ENCODE results near the gene ZNF605. TPM values are rescaled to one million over a fixed set of nuclear protein-coding genes. Genes with fewer than 3 reads are reported as not detected.
A peak's percentile ranks its signal among the peaks of the same experiment; 100 is the strongest.

Gene ZNF605
- total and polyA plus RNA-seq, 9 of the 15 experiments (the other 6 are each of a cell fraction or from before 2014, with no cell fraction given) = 0.45 to 1.1 (median 0.68) TPM

DNA sequence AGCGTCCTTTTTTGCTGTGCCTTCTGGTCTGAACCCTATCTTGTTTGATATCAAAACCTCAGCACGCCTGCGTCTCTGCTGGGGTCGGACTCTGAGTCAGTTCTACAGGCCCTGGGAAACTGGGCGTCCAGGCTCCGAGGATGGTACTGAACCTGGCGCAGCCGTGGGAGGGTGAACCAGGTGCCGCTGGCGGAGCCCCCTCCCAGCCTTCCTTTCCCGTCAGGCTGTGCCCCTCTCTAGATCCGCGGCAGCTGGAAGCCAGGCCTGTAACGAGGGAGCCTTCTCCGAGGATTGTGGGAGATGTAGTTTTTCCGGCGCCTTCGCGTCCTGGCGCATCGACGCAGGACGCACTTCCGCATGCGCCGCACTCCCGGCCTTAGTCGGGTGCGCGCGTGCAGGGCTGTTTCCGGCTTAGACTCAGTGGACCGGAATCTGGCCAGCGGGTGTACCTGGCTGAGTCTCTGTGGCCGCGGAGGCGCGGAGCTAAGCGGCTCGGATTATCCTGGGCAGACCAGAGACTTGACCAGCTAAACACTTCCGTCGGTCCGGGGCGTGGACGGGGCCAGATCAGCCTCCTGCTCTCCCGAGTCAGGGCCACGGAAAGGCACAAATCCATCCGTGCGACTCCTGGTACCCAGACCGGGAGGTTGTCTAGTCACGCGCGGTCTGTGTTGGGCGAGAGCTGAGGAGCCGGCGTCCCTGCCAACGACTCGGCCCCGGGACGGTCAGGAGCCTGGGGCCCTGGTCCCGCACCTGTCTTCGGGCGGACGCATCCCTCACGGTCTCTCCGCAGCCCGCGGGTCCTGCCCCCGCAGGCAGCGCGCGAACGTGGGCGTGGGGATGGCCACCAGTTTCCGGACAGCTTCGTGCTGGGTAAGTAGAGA is 30.1 kb upstream of the ZNF605 start, which contains the start of gene ZNF26 (continued):
- TF ChIP-seq, protein P1, sequence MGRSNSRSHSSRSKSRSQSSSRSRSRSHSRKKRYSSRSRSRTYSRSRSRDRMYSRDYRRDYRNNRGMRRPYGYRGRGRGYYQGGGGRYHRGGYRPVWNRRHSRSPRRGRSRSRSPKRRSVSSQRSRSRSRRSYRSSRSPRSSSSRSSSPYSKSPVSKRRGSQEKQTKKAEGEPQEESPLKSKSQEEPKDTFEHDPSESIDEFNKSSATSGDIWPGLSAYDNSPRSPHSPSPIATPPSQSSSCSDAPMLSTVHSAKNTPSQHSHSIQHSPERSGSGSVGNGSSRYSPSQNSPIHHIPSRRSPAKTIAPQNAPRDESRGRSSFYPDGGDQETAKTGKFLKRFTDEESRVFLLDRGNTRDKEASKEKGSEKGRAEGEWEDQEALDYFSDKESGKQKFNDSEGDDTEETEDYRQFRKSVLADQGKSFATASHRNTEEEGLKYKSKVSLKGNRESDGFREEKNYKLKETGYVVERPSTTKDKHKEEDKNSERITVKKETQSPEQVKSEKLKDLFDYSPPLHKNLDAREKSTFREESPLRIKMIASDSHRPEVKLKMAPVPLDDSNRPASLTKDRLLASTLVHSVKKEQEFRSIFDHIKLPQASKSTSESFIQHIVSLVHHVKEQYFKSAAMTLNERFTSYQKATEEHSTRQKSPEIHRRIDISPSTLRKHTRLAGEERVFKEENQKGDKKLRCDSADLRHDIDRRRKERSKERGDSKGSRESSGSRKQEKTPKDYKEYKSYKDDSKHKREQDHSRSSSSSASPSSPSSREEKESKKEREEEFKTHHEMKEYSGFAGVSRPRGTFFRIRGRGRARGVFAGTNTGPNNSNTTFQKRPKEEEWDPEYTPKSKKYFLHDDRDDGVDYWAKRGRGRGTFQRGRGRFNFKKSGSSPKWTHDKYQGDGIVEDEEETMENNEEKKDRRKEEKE (IDR thresholded peaks at IDR 0.05; ENCODE audit: borderline replicate concordance in 1 of 2, control insufficient read depth in 1 of 2, low read depth in 2 of 2, low read length in 1 of 2) = no peak
- TF ChIP-seq, protein P2, sequence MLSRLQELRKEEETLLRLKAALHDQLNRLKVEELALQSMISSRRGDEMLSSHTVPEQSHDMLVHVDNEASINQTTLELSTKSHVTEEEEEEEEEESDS (CRISPR knock-in tag; IDR thresholded peaks at IDR 0.05) = no peak
- TF ChIP-seq CBX2 (IDR thresholded peaks at IDR 0.05; ENCODE audit: insufficient read depth, low read length, poor library complexity, severe bottlenecking) = no peak
- no peak for TF ChIP-seq HDAC3 (IDR thresholded peaks at IDR 0.05; ENCODE audit: borderline replicate concordance, partially characterized antibody)
- peak; percentile 99 for TF ChIP-seq GABPB1 (CRISPR knock-in tag; IDR thresholded peaks at IDR 0.05)
- TF ChIP-seq, protein P3, sequence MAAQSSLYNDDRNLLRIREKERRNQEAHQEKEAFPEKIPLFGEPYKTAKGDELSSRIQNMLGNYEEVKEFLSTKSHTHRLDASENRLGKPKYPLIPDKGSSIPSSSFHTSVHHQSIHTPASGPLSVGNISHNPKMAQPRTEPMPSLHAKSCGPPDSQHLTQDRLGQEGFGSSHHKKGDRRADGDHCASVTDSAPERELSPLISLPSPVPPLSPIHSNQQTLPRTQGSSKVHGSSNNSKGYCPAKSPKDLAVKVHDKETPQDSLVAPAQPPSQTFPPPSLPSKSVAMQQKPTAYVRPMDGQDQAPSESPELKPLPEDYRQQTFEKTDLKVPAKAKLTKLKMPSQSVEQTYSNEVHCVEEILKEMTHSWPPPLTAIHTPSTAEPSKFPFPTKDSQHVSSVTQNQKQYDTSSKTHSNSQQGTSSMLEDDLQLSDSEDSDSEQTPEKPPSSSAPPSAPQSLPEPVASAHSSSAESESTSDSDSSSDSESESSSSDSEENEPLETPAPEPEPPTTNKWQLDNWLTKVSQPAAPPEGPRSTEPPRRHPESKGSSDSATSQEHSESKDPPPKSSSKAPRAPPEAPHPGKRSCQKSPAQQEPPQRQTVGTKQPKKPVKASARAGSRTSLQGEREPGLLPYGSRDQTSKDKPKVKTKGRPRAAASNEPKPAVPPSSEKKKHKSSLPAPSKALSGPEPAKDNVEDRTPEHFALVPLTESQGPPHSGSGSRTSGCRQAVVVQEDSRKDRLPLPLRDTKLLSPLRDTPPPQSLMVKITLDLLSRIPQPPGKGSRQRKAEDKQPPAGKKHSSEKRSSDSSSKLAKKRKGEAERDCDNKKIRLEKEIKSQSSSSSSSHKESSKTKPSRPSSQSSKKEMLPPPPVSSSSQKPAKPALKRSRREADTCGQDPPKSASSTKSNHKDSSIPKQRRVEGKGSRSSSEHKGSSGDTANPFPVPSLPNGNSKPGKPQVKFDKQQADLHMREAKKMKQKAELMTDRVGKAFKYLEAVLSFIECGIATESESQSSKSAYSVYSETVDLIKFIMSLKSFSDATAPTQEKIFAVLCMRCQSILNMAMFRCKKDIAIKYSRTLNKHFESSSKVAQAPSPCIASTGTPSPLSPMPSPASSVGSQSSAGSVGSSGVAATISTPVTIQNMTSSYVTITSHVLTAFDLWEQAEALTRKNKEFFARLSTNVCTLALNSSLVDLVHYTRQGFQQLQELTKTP (IDR thresholded peaks at IDR 0.05; ENCODE audit: low read depth in 1 of 2, partially characterized antibody in 2 of 2) = peak in 1 of 2 experiments; percentile 92
- TF ChIP-seq, protein P4, sequence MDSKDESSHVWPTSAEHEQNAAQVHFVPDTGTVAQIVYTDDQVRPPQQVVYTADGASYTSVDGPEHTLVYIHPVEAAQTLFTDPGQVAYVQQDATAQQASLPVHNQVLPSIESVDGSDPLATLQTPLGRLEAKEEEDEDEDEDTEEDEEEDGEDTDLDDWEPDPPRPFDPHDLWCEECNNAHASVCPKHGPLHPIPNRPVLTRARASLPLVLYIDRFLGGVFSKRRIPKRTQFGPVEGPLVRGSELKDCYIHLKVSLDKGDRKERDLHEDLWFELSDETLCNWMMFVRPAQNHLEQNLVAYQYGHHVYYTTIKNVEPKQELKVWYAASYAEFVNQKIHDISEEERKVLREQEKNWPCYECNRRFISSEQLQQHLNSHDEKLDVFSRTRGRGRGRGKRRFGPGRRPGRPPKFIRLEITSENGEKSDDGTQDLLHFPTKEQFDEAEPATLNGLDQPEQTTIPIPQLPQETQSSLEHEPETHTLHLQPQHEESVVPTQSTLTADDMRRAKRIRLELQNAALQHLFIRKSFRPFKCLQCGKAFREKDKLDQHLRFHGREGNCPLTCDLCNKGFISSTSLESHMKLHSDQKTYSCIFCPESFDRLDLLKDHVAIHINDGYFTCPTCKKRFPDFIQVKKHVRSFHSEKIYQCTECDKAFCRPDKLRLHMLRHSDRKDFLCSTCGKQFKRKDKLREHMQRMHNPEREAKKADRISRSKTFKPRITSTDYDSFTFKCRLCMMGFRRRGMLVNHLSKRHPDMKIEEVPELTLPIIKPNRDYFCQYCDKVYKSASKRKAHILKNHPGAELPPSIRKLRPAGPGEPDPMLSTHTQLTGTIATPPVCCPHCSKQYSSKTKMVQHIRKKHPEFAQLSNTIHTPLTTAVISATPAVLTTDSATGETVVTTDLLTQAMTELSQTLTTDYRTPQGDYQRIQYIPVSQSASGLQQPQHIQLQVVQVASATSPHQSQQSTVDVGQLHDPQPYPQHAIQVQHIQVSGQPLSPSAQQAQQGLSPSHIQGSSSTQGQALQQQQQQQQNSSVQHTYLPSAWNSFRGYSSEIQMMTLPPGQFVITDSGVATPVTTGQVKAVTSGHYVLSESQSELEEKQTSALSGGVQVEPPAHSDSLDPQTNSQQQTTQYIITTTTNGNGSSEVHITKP (IDR thresholded peaks at IDR 0.05; ENCODE audit: partially characterized antibody) = no peak
- no peak for TF ChIP-seq KDM1A (IDR thresholded peaks at IDR 0.05)
- TF ChIP-seq ZNF384 (IDR thresholded peaks at IDR 0.05; ENCODE audit: low read depth, low read length) = 0 out of 2 replicates have a peak, but pooled peaks have one; percentile 18
- TF ChIP-seq SMAD3 (CRISPR knock-in tag; conservative IDR thresholded peaks at IDR 0.05) = no peak
- peak; percentile 25 for TF ChIP-seq SMAD1 (IDR thresholded peaks at IDR 0.05; ENCODE audit: low read depth, low read length, partially characterized antibody)
- no peak for TF ChIP-seq PRPF4 (IDR thresholded peaks at IDR 0.05; ENCODE audit: insufficient read depth, low read depth, low read length, poor library complexity, severe bottlenecking)
- TF ChIP-seq MCM7 (IDR thresholded peaks at IDR 0.05) = no peak
